T-cell (primary cell): ENCODE measurements around the gene HS2ST1. TPM values are rescaled to one million over a fixed set of nuclear protein-coding genes. Genes with fewer than 3 reads are reported as not detected.

ENCODE experiments used
- ATAC-seq, 4 experiments: fragments of 200-7000 bp in 3 of 4; fragments of 150-1000 bp in 1 of 4; cut with Tn5 transposase; replicated peaks in 1 of 4; 1 replicate in 3 of 4; 2 replicates in 1 of 4; pipeline ENCODE4 v1.10.0; 2021; ENCODE audit warnings: moderate library complexity in 3 of 4, mild to moderate bottlenecking in 2 of 4, moderate number of reproducible peaks in 1 of 4
- CTCF ChIA-PET, 2 donors: fragments of 300-600 bp; sonication (Branson Sonifier 250); formaldehyde crosslinking; loops; one replicate each; lab custom pipeline; 2022; ENCODE audit warnings: antibody characterized with exemption in 2 of 2; lab: Charles Lee
- POLR2A ChIA-PET, 2 donors: fragments of 300-600 bp; sonication (Branson Sonifier 250); formaldehyde crosslinking; loops; one replicate each; lab custom pipeline; 2022; ENCODE audit warnings: antibody characterized with exemption in 2 of 2; lab: Charles Lee
- DNase-seq, 35 experiments: peaks; one replicate each; pipeline versions ENCODE4 v3.0.0 to v3.0.0-alpha.2; 2013 to 2023
- H3K27ac ChIP-seq: one replicate; pipeline ENCODE4 v1.5.1; 2013; ENCODE audit warnings: low read length
- H3K27me3 ChIP-seq, 2 experiments: replicated peaks in 1 of 2; 1 replicate in 1 of 2; 2 replicates in 1 of 2; pipeline versions ENCODE4 v1.6.1 to v1.7.0; 2013; ENCODE audit warnings: low read length in 1 of 2, mixed read lengths in 1 of 2; ENCODE audit not compliant: control insufficient read depth in 2 of 2, insufficient read depth in 2 of 2; ENCODE audit errors: extremely low read depth in 1 of 2
- H3K36me3 ChIP-seq, 2 donors: 1 replicate in 1 of 2; 2 replicates in 1 of 2; pipeline versions ENCODE4 v1.6.1 to v1.7.0; 2013; ENCODE audit warnings: low read length in 1 of 2; ENCODE audit not compliant: control insufficient read depth in 2 of 2, insufficient read depth in 1 of 2; ENCODE audit errors: extremely low read depth in 1 of 2
- H3K4me1 ChIP-seq, 2 experiments: 1 replicate in 1 of 2; 2 replicates in 1 of 2; pipeline versions ENCODE4 v1.6.1 to v1.7.0; 2013; ENCODE audit warnings: low read length in 2 of 2, mixed read lengths in 1 of 2; ENCODE audit not compliant: insufficient read depth in 2 of 2, control insufficient read depth in 1 of 2; ENCODE audit errors: extremely low read depth in 1 of 2
- H3K4me3 ChIP-seq, 2 donors: 1 replicate in 1 of 2; 2 replicates in 1 of 2; pipeline versions ENCODE4 v1.5.1 to v1.7.0; 2013; ENCODE audit warnings: mild to moderate bottlenecking in 2 of 2, low read length in 1 of 2, moderate library complexity in 1 of 2; ENCODE audit not compliant: control insufficient read depth in 1 of 2; ENCODE audit errors: extremely low read depth in 1 of 2
- H3K9me3 ChIP-seq: 2 replicates; pipeline ENCODE4 v1.7.0; 2013
- H3K27ac Mint-ChIP-seq, 2 donors: one replicate each; pipeline ENCODE4 v1.8.0; 2020 to 2021; ENCODE audit warnings: mild to moderate bottlenecking in 2 of 2, mixed read lengths in 2 of 2
- H3K27me3 Mint-ChIP-seq, 2 donors: one replicate each; pipeline ENCODE4 v1.8.0; 2021 to 2022; ENCODE audit warnings: mixed read lengths in 2 of 2
- H3K36me3 Mint-ChIP-seq: one replicate; pipeline ENCODE4 v1.8.0; 2021; ENCODE audit warnings: mixed read lengths
- H3K4me1 Mint-ChIP-seq, 3 donors: one replicate each; pipeline ENCODE4 v1.8.0; 2020 to 2022; ENCODE audit warnings: mixed read lengths in 3 of 3, mild to moderate bottlenecking in 1 of 3
- H3K4me3 Mint-ChIP-seq, 3 donors: one replicate each; pipeline ENCODE4 v1.8.0; 2020 to 2022; ENCODE audit warnings: mild to moderate bottlenecking in 3 of 3, mixed read lengths in 3 of 3, moderate library complexity in 3 of 3
- H3K9me3 Mint-ChIP-seq, 3 donors: one replicate each; pipeline ENCODE4 v1.8.0; 2020 to 2022; ENCODE audit warnings: mixed read lengths in 3 of 3
- WGBS: methylation state at CpG from one replicate; pipeline ENCODE4 v1.1.5; 2013; ENCODE audit warnings: missing lambda C conversion rate; ENCODE audit not compliant: insufficient coverage; 5-methylcytosine and 5-hydroxymethylcytosine counted together
- total RNA-seq, 35 experiments: library from RNA in 6 of 35; stranded (reverse) in 6 of 35; fragments of 120-200 nt in 1 of 35; gene quantifications; one replicate each; pipeline versions ENCODE4 v1.2.1 to v1.2.4 and lab custom pipeline; 2013 to 2026

Gene HS2ST1
- total RNA-seq, 5 donors from 2014 or later (not counting 1 experiment from before 2014, with no cell fraction given) = 10.5 to 14.0 (median 11.0) TPM

GRCh38 chr1:87141556-87141955 lies 227.1 kb downstream of the HS2ST1 start:
- CTCF ChIA-PET = no interaction called here
- no peaks in the 10 kb centered on the region for H3K36me3 Mint-ChIP-seq

DNA sequence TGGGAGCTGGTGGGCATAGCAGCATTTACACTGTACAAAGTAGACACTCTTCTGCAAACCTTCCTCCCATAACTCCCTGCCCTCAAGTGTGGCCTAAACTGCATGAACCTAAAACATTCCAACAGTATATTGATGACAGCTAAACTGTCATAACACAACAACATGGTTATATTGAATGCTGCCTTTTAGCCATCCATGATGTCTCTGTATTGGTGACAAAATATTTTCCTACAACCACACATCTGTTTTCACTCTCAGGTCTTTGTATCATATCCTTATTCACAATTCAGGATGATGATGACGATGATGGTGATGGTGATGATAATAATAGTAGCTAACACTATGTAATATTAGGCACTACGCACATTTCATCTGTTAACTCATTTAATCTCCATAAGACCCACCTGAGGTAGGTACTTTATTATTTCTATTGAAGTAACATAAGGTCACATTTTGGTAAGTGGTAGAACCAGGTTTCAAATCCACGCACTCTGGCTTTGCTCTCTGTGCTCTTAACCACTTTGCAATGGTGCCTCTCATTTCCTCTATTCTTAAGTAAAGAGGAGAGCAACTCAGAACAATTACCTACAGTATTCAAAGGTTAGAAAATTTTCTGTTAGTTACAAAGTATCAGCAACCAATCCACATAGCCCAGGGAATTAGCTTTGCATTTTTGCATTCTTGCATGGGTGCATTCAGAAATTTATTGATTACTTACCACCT lies 229.1 kb downstream of the HS2ST1 start:
- ATAC-seq (no peak), DNase-seq (no peak)
- peaks cover 4 to 8% of the 10 kb centered on the region in 2 donors for H3K27me3 Mint-ChIP-seq

More at GRCh38 chr1:87141556-87141955, 227.1 kb downstream of the HS2ST1 start:
- H3K4me1 Mint-ChIP-seq = no peaks in the 10 kb centered on the region
- Histone ChIP-seq H3K4me1 (no peaks in the 10 kb centered on the region), H3K27me3 (peaks cover 0 to 10% of the 10 kb centered on the region in 2 experiments), H3K36me3 (no peaks in the 10 kb centered on the region), H3K27ac (no peak overlapping the region), H3K9me3 (no peaks in the 10 kb centered on the region), H3K4me3 (no peak overlapping the region)
- WGBS = 100% methylated on average over 1 of the region's 8 CpGs
- peaks cover 0 to 6% of the 10 kb centered on the region in 2 donors for H3K27me3 Mint-ChIP-seq
- no peak overlapping the region for H3K4me3 Mint-ChIP-seq
- ATAC-seq (no peak), DNase-seq (no peak)
- no peak overlapping the region for H3K27ac Mint-ChIP-seq
- POLR2A ChIA-PET = interaction anchor here in 1 of 2 donors (0.7 kb wide), 1 partner anchor 16 kb away, joined by 3 read pairs; no protein-coding TSS in a partner anchor
- no peaks in the 10 kb centered on the region for H3K9me3 Mint-ChIP-seq

DNA sequence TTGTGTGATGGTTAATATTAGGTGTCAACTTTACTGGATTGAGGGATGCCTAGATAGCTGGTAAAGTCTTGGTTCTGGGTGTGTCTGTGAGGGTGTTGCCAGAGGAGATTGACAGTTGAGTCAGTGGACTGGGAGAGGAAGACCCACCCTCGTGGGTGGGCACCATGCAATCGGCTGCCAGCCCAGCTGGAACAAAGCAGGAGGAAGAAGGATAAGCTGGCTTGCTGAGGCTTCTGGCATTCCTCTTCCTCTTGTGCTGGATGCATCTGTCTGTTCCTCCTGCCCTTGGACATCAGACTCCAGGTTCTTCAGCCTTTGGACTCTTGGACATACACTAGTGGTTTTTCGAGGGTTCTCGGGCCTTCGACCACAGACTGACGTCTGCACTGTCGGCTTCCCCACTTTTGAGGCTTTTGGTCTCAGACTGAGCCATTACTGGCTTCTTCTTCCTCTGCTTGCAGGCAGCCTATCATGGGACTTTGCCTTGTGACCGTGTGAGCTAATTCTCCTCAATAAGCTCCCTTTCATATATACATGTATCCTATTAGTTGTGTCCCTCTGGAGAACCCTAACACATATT lies 230.0 kb downstream of the HS2ST1 start:
- Histone ChIP-seq H3K4me3 (no peak overlapping the region), H3K9me3 (no peaks in the 10 kb centered on the region), H3K36me3 (no peaks in the 10 kb centered on the region), H3K4me1 (no peaks in the 10 kb centered on the region), H3K27me3 (peaks cover 0 to 17% of the 10 kb centered on the region in 2 experiments), H3K27ac (no peak overlapping the region)
- no peak overlapping the region for H3K4me3 Mint-ChIP-seq
- no peaks in the 10 kb centered on the region for H3K4me1 Mint-ChIP-seq
- peak overlapping the region in 1 of 2 donors; percentile 27 for H3K27ac Mint-ChIP-seq
- ChIA-PET CTCF (interaction anchor here in 1 of 2 donors (1.8 kb wide), 1 partner anchor 16 kb away, joined by 5 read pairs; no protein-coding TSS in a partner anchor), POLR2A (no interaction called here)
- H3K9me3 Mint-ChIP-seq = no peaks in the 10 kb centered on the region
- DNase-seq = no peak
- H3K36me3 Mint-ChIP-seq = no peaks in the 10 kb centered on the region
- 63% methylated on average over 8 of the region's 8 CpGs for WGBS
- peaks cover 10 to 16% of the 10 kb centered on the region in 2 donors for H3K27me3 Mint-ChIP-seq
- no peak for ATAC-seq

More for the DNA sequence above, 229.1 kb downstream of the HS2ST1 start:
- WGBS = no CpG with 5 or more reads among the region's 3 CpGs
- Histone ChIP-seq H3K36me3 (no peaks in the 10 kb centered on the region), H3K4me3 (no peak overlapping the region), H3K27me3 (peaks cover 0 to 14% of the 10 kb centered on the region in 2 experiments), H3K27ac (no peak overlapping the region), H3K9me3 (no peaks in the 10 kb centered on the region), H3K4me1 (no peaks in the 10 kb centered on the region)
- ChIA-PET POLR2A (no interaction called here), CTCF (interaction anchor here in 1 of 2 donors (1.8 kb wide), 1 partner anchor 16 kb away, joined by 5 read pairs; no protein-coding TSS in a partner anchor)
- no peaks in the 10 kb centered on the region for H3K4me1 Mint-ChIP-seq
- H3K27ac Mint-ChIP-seq = no peak overlapping the region
- H3K4me3 Mint-ChIP-seq = no peak overlapping the region
- no peaks in the 10 kb centered on the region for H3K9me3 Mint-ChIP-seq
- H3K36me3 Mint-ChIP-seq = no peaks in the 10 kb centered on the region

DNA sequence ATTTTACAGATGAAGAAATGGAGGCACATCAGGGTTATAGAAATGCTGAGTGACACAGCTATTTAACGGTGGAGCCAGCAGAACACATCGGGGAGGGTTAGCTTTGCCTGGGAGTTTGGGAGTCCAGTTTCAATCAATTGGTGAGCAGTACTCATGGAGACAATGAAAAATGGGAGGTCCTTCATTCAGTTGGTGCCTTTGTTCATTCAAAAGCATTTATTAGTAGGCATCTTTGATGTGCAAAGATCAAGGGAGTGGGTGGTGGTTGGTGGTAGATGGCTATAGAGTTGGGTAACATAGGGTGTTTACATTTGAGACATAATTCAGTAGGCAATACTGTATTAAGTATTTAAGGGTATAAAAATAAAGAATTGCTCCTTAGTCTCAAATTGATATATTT lies 230.5 kb downstream of the HS2ST1 start:
- 100% methylated on average over 2 of the region's 2 CpGs for WGBS
- Mint-ChIP-seq H3K36me3 (no peaks in the 10 kb centered on the region), H3K4me3 (no peak overlapping the region), H3K27me3 (peaks cover 10 to 18% of the 10 kb centered on the region in 2 donors), H3K4me1 (no peaks in the 10 kb centered on the region), H3K27ac (no peak overlapping the region), H3K9me3 (no peaks in the 10 kb centered on the region)
- H3K4me1 ChIP-seq = no peaks in the 10 kb centered on the region
- DNase-seq (no peak), ATAC-seq (no peak)
- no peak overlapping the region for H3K27ac ChIP-seq
- ChIA-PET POLR2A (no interaction called here), CTCF (interaction anchor here in 1 of 2 donors (1.8 kb wide), 1 partner anchor 17 kb away, joined by 5 read pairs; no protein-coding TSS in a partner anchor)
- H3K27me3 ChIP-seq = peaks cover 0 to 17% of the 10 kb centered on the region in 2 experiments
- H3K4me3 ChIP-seq = no peak overlapping the region
- H3K9me3 ChIP-seq = no peaks in the 10 kb centered on the region
- no peaks in the 10 kb centered on the region for H3K36me3 ChIP-seq

GRCh38 chr1:87146538-87146937 lies 232.1 kb downstream of the HS2ST1 start:
- no peak overlapping the region for H3K4me3 Mint-ChIP-seq
- ChIA-PET CTCF (no interaction called here), POLR2A (no interaction called here)
- peaks cover 0 to 26% of the 10 kb centered on the region in 2 experiments for H3K27me3 ChIP-seq
- peaks cover 16 to 25% of the 10 kb centered on the region in 2 donors for H3K27me3 Mint-ChIP-seq
- no peak for DNase-seq
- no peak overlapping the region for H3K27ac Mint-ChIP-seq
- no CpG with 5 or more reads among the region's 2 CpGs for WGBS
- ATAC-seq = no peak
- H3K36me3 Mint-ChIP-seq = no peaks in the 10 kb centered on the region
- no peaks in the 10 kb centered on the region for H3K9me3 ChIP-seq
- no peaks in the 10 kb centered on the region for H3K9me3 Mint-ChIP-seq
- H3K4me3 ChIP-seq = no peak overlapping the region
- peaks cover 5% of the 10 kb centered on the region in 3 donors for H3K4me1 Mint-ChIP-seq
- no peak overlapping the region for H3K27ac ChIP-seq
- peaks cover 0 to 4% of the 10 kb centered on the region in 2 experiments for H3K4me1 ChIP-seq
- H3K36me3 ChIP-seq = no peaks in the 10 kb centered on the region

DNA sequence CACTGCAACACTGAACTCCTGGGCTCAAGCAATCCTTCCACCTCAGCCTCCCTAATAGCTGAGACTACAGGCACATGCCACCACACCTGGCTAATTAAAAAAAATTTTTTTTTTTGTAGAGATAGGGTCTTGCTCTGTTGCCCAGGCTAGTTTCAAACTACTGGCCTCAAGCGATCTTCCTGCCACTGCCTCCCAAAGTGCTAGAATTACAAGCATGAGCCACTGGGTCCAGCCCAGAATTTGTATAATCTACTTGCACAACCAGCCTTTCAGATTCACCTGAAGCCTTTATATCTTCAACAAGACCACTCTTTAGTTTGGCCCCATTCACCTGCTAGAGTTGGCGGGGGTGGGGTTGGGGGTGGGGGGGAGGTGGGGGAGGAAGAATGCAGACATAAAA lies 232.6 kb downstream of the HS2ST1 start:
- Mint-ChIP-seq H3K4me3 (no peak overlapping the region), H3K9me3 (no peaks in the 10 kb centered on the region), H3K27ac (no peak overlapping the region), H3K27me3 (peaks cover 21 to 30% of the 10 kb centered on the region in 2 donors), H3K36me3 (no peaks in the 10 kb centered on the region), H3K4me1 (peaks cover 8 to 10% (median 9%) of the 10 kb centered on the region in 3 donors)
- DNase-seq (no peak), ATAC-seq (no peak)
- ChIA-PET POLR2A (no interaction called here), CTCF (no interaction called here)
- Histone ChIP-seq H3K27me3 (peaks cover 0 to 30% of the 10 kb centered on the region in 2 experiments), H3K36me3 (no peaks in the 10 kb centered on the region), H3K4me1 (peaks cover 0 to 7% of the 10 kb centered on the region in 2 experiments), H3K27ac (no peak overlapping the region), H3K4me3 (no peak overlapping the region), H3K9me3 (no peaks in the 10 kb centered on the region)
- WGBS = no CpG with 5 or more reads among the region's 2 CpGs
